H1 (cell line): ENCODE measurements around the gene FAT2. TPM values are rescaled to one million over a fixed set of nuclear protein-coding genes. Genes with fewer than 3 reads are reported as not detected.

Experiments used
- CTCF ChIA-PET: fragments of 300-600 bp; sonication (Branson Sonifier 250); formaldehyde crosslinking; loops from one replicate; lab custom pipeline; 2021; ENCODE audit not compliant: partially characterized antibody; lab: Charles Lee
- POLR2A ChIA-PET: fragments of 300-600 bp; sonication (Branson Sonifier 250); formaldehyde crosslinking; loops from one replicate; lab custom pipeline; 2021; ENCODE audit warnings: inconsistent platforms; ENCODE audit not compliant: partially characterized antibody; lab: Charles Lee
- DNase-seq, 2 experiments: peaks; one replicate each; pipeline versions ENCODE4 v3.0.0 to v3.0.0-alpha.2; 2010 to 2022; ENCODE audit warnings: low spot score in 2 of 2, low read depth in 1 of 2, mixed read lengths in 1 of 2
- FAIRE-seq: peaks from 2 replicates; lab custom pipeline; 2011; peaks lifted over from hg19 to GRCh38; lab: Jason Lieb, UNC
- H2AFZ ChIP-seq: 2 replicates; pipeline ENCODE4 v1.8.1; 2012; ENCODE audit warnings: low read length, inconsistent platforms
- H2AK5ac ChIP-seq: 2 replicates; pipeline ENCODE4 v1.6.1; 2013; ENCODE audit warnings: low read depth, low read length
- H2BK120ac ChIP-seq: replicated peaks from 2 replicates; pipeline ENCODE3; 2013; ENCODE audit warnings: low read depth, low read length, inconsistent platforms
- H2BK12ac ChIP-seq: 2 replicates; pipeline ENCODE4 v1.6.1; 2013; ENCODE audit warnings: low read depth, low read length
- H2BK15ac ChIP-seq: 2 replicates; pipeline ENCODE4 v1.6.1; 2013; ENCODE audit warnings: low read length
- H2BK20ac ChIP-seq: 2 replicates; pipeline ENCODE4 v1.6.1; 2013; ENCODE audit warnings: low read length
- H2BK5ac ChIP-seq: 2 replicates; pipeline ENCODE4 v1.6.1; 2013; ENCODE audit warnings: low read depth, low read length
- H3K14ac ChIP-seq: 2 replicates; pipeline ENCODE4 v1.6.1; 2013; ENCODE audit warnings: inconsistent platforms; ENCODE audit not compliant: insufficient read length
- H3K18ac ChIP-seq: 2 replicates; pipeline ENCODE4 v1.6.1; 2013; ENCODE audit warnings: low read length; ENCODE audit errors: extremely low read depth
- H3K23ac ChIP-seq: 2 replicates; pipeline ENCODE4 v1.6.1; 2013; ENCODE audit warnings: inconsistent platforms; ENCODE audit not compliant: insufficient read length
- H3K23me2 ChIP-seq: 2 replicates; pipeline ENCODE4 v1.6.1; 2013; ENCODE audit warnings: low read depth, low read length
- H3K27ac ChIP-seq: 2 replicates; pipeline ENCODE4 v1.6.1; 2011; ENCODE audit warnings: low read depth, low read length, inconsistent platforms
- H3K27me3 ChIP-seq, 4 experiments: replicated peaks in 1 of 4; 1 replicate in 1 of 4; 2 replicates in 3 of 4; pipeline versions ENCODE4 v1.6.1 to v1.8.1; 2011 to 2013; ENCODE audit warnings: low read length in 3 of 4, mild to moderate bottlenecking in 3 of 4, inconsistent platforms in 2 of 4, mixed read lengths in 2 of 4, moderate library complexity in 1 of 4; ENCODE audit not compliant: control insufficient read depth in 3 of 4, insufficient read depth in 3 of 4; ENCODE audit errors: extremely low read depth in 1 of 4
- H3K36me3 ChIP-seq, 4 experiments: 2 replicates each; pipeline versions ENCODE4 v1.6.1 to v1.8.1; 2011 to 2013; ENCODE audit warnings: mild to moderate bottlenecking in 4 of 4, low read length in 3 of 4, moderate library complexity in 2 of 4, control low read depth in 1 of 4, inconsistent platforms in 1 of 4; ENCODE audit not compliant: insufficient read depth in 4 of 4, control insufficient read depth in 2 of 4
- H3K4ac ChIP-seq: replicated peaks from 2 replicates; pipeline ENCODE3; 2013; ENCODE audit warnings: low read length, low read depth, mixed read lengths, inconsistent platforms; ENCODE audit not compliant: insufficient read length
- H3K4me1 ChIP-seq, 4 experiments: replicated peaks in 1 of 4; 1 replicate in 1 of 4; 2 replicates in 3 of 4; pipeline versions ENCODE4 v1.6.1 to v1.8.1; 2011 to 2013; ENCODE audit warnings: low read length in 3 of 4, inconsistent platforms in 2 of 4, mixed read lengths in 1 of 4; ENCODE audit not compliant: insufficient read depth in 4 of 4, control insufficient read depth in 3 of 4
- H3K4me2 ChIP-seq, 2 experiments: 2 replicates each; pipeline versions ENCODE4 v1.6.1 to v1.8.1; 2011 to 2013; ENCODE audit warnings: low read depth in 2 of 2, low read length in 2 of 2, control low read depth in 1 of 2, inconsistent platforms in 1 of 2, mild to moderate bottlenecking in 1 of 2; ENCODE audit not compliant: insufficient read depth in 1 of 2
- H3K4me3 ChIP-seq, 4 experiments: fragments of 200-600, 300-600 bp in 1 of 4; sonication (generic), shearing (Covaris generic), sonication (Bioruptor Twin) in 1 of 4; 2 replicates each; pipeline versions ENCODE4 v1.5.1 to v1.8.1; 2011 to 2016; ENCODE audit warnings: low read length in 4 of 4, low read depth in 3 of 4, control low read depth in 2 of 4, inconsistent platforms in 2 of 4, mild to moderate bottlenecking in 2 of 4, mixed read lengths in 1 of 4, moderate library complexity in 1 of 4; ENCODE audit not compliant: insufficient read depth in 2 of 4; ENCODE audit errors: extremely low read depth in 1 of 4
- H3K56ac ChIP-seq: replicated peaks from 2 replicates; pipeline ENCODE3; 2013; ENCODE audit warnings: low read depth, mild to moderate bottlenecking, mixed read lengths, low read length, inconsistent platforms; ENCODE audit not compliant: insufficient read length
- H3K79me1 ChIP-seq: 2 replicates; pipeline ENCODE4 v1.6.1; 2013; ENCODE audit warnings: low read depth, low read length, control low read depth
- H3K79me2 ChIP-seq, 2 experiments: 2 replicates each; pipeline versions ENCODE4 v1.6.1 to v1.8.1; 2012 to 2013; ENCODE audit warnings: low read length in 2 of 2, mild to moderate bottlenecking in 2 of 2, inconsistent platforms in 1 of 2; ENCODE audit not compliant: insufficient read depth in 2 of 2, control insufficient read depth in 1 of 2
- H3K9ac ChIP-seq, 4 experiments: replicated peaks in 1 of 4; 1 replicate in 1 of 4; 2 replicates in 3 of 4; pipeline versions ENCODE4 v1.6.1 to v1.8.1; 2011 to 2013; ENCODE audit warnings: low read depth in 3 of 4, low read length in 3 of 4, control low read depth in 2 of 4, mild to moderate bottlenecking in 2 of 4, moderate library complexity in 2 of 4, inconsistent platforms in 1 of 4; ENCODE audit errors: extremely low read depth in 1 of 4
- H3K9me3 ChIP-seq, 2 experiments: 2 replicates each; pipeline versions ENCODE4 v1.6.1 to v1.8.1; 2012 to 2013; ENCODE audit warnings: mild to moderate bottlenecking in 2 of 2, moderate library complexity in 2 of 2, control low read depth in 1 of 2, inconsistent platforms in 1 of 2, low read depth in 1 of 2, low read length in 1 of 2, mixed read lengths in 1 of 2; ENCODE audit not compliant: insufficient read depth in 2 of 2
- H4K20me1 ChIP-seq, 2 experiments: replicated peaks in 1 of 2; 2 replicates each; pipeline versions ENCODE3 to v1.8.1; 2011 to 2013; ENCODE audit warnings: inconsistent platforms in 2 of 2, low read length in 2 of 2, mild to moderate bottlenecking in 1 of 2; ENCODE audit not compliant: insufficient read depth in 2 of 2, control insufficient read depth in 1 of 2
- H4K5ac ChIP-seq: 2 replicates; pipeline ENCODE4 v1.6.1; 2013; ENCODE audit warnings: low read length, low read depth, mixed read lengths, inconsistent platforms; ENCODE audit not compliant: insufficient read length
- H4K8ac ChIP-seq: 2 replicates; pipeline ENCODE4 v1.8.0; 2013; ENCODE audit warnings: mild to moderate bottlenecking, moderate library complexity, low read length, inconsistent platforms; ENCODE audit not compliant: insufficient read depth; ENCODE audit errors: extremely low read depth
- H4K91ac ChIP-seq: replicated peaks from 2 replicates; pipeline ENCODE3; 2013; ENCODE audit warnings: low read length, mixed read lengths, inconsistent platforms; ENCODE audit not compliant: insufficient read length
- ATF3 ChIP-seq: IDR thresholded peaks from 2 replicates; pipeline ENCODE4 v1.6.1; 2011; ENCODE audit warnings: low read depth, mild to moderate bottlenecking, low read length; ENCODE audit not compliant: insufficient read depth
- CHD1 ChIP-seq: IDR thresholded peaks from 2 replicates; pipeline ENCODE4 v1.6.1; 2012; ENCODE audit warnings: low read depth, low read length, improper control_type of control experiment
- CTCF ChIP-seq, 3 experiments: IDR thresholded peaks; 1 replicate in 2 of 3; 2 replicates in 1 of 3; pipeline versions ENCODE4 v1.5.1 to v1.6.1; 2011; ENCODE audit warnings: low read length in 3 of 3, mild to moderate bottlenecking in 3 of 3, inconsistent platforms in 2 of 3, low read depth in 1 of 3, moderate library complexity in 1 of 3; ENCODE audit not compliant: insufficient read depth in 1 of 3; ENCODE audit errors: control extremely low read depth in 1 of 3
- EP300 ChIP-seq, 2 experiments: IDR thresholded peaks; 1 replicate in 1 of 2; 2 replicates in 1 of 2; pipeline ENCODE4 v1.6.1; 2011 to 2012; ENCODE audit warnings: low read depth in 2 of 2, low read length in 2 of 2, mild to moderate bottlenecking in 2 of 2, borderline replicate concordance in 1 of 2, inconsistent platforms in 1 of 2, moderate library complexity in 1 of 2
- FOSL1 ChIP-seq: IDR thresholded peaks from 2 replicates; pipeline ENCODE4 v1.6.1; 2011; ENCODE audit warnings: mild to moderate bottlenecking, low read depth, low read length, moderate library complexity; ENCODE audit not compliant: insufficient read depth
- RAD21 ChIP-seq, 2 experiments: IDR thresholded peaks in 1 of 2; conservative IDR thresholded peaks in 1 of 2; 2 replicates each; pipeline ENCODE4 v1.6.1; 2011; ENCODE audit warnings: low read depth in 2 of 2, low read length in 2 of 2, improper control_type of control experiment in 1 of 2, inconsistent platforms in 1 of 2, mild to moderate bottlenecking in 1 of 2, moderate library complexity in 1 of 2
- RBBP5 ChIP-seq: IDR thresholded peaks from 2 replicates; pipeline ENCODE4 v1.7.1; 2012; ENCODE audit warnings: low read depth, mild to moderate bottlenecking, inconsistent platforms, low read length, moderate library complexity, borderline replicate concordance
- SIRT6 ChIP-seq: IDR thresholded peaks from one replicate; pipeline ENCODE4 v1.7.1; 2012; ENCODE audit warnings: low read length, inconsistent platforms
- TAF1 ChIP-seq: IDR thresholded peaks from 2 replicates; pipeline ENCODE4 v1.6.1; 2011; ENCODE audit warnings: mild to moderate bottlenecking, low read depth, low read length
- YY1 ChIP-seq: IDR thresholded peaks from 2 replicates; pipeline ENCODE4 v1.6.1; 2011; ENCODE audit warnings: low read depth, mild to moderate bottlenecking, low read length
- ZNF274 ChIP-seq: IDR thresholded peaks from 2 replicates; pipeline ENCODE4 v1.7.0; 2012; ENCODE audit warnings: low read length, borderline replicate concordance; ENCODE audit errors: extremely low read depth
- WGBS, 2 experiments: shearing (Covaris generic) in 1 of 2; methylation state at CpG; one replicate each; pipeline versions ENCODE4 v1.1.6 to v1.1.7; 2013 to 2015; ENCODE audit warnings: low lambda C conversion rate in 2 of 2, mixed read lengths in 2 of 2, inconsistent platforms in 1 of 2, low coverage in 1 of 2, missing lambda C conversion rate in 1 of 2; ENCODE audit not compliant: insufficient replicate concordance in 2 of 2, insufficient coverage in 1 of 2, insufficient read length in 1 of 2; ENCODE audit errors: extremely low coverage in 1 of 2, missing lambda C conversion rate in 1 of 2; 5-methylcytosine and 5-hydroxymethylcytosine counted together
- polyA plus RNA-seq, 7 experiments: library from polyadenylated mRNA; depleted of rRNA in 3 of 7; stranded (reverse) in 5 of 7; unstranded in 2 of 7; fragments of >200 nt in 5 of 7; fragments of 200-250 nt in 2 of 7; gene quantifications; 1 replicate in 5 of 7; 2 replicates in 1 of 7; 4 replicates in 1 of 7; pipeline versions ENCODE4 v1.2.1 to v1.2.3, GENCODE V29; 2011 to 2013; ENCODE audit warnings: missing spikeins in 2 of 7, mixed read lengths in 2 of 7
- total RNA-seq: library from RNA; stranded (reverse); fragmentation: NEBNext Ultra II Directional; extraction: Animal tissue kit (Norgen Biotek cat#: 25700); gene quantifications from 2 replicates; pipeline ENCODE4 v1.2.1, GENCODE V29; 2021

FAT2 gene
- total and polyA plus RNA-seq, 2 of the 8 experiments (the other 6 are each of a cell fraction or from before 2014, with no cell fraction given), result 0.12 to 0.30 TPM

GRCh38 chr5:151547364-151547763 lies 43.8 kb downstream of the FAT2 start:
- Histone ChIP-seq H3K9ac (no peak overlapping the region), H3K18ac (no peak overlapping the region), H3K4me3 (no peak overlapping the region), H2AK5ac (no peak overlapping the region), H3K27me3 (no peaks in the 10 kb centered on the region), H3K79me2 (no peaks in the 10 kb centered on the region), H4K5ac (no peak overlapping the region), H3K27ac (no peak overlapping the region), H3K23me2 (no peaks in the 10 kb centered on the region), H3K4me2 (no peak overlapping the region), H4K8ac (no peak overlapping the region), H3K56ac (no peak overlapping the region), H3K36me3 (no peaks in the 10 kb centered on the region), H2BK5ac (no peak overlapping the region), H2BK15ac (no peak overlapping the region), H3K4me1 (no peaks in the 10 kb centered on the region), H4K20me1 (no peaks in the 10 kb centered on the region), H3K14ac (no peak overlapping the region), H2BK12ac (no peak overlapping the region), H3K9me3 (no peaks in the 10 kb centered on the region), H2AFZ (no peak overlapping the region), H3K4ac (no peak overlapping the region), H2BK20ac (no peak overlapping the region), H4K91ac (no peak overlapping the region), H3K79me1 (no peaks in the 10 kb centered on the region), H3K23ac (no peak overlapping the region), H2BK120ac (no peak overlapping the region)
- DNase-seq (no peak), FAIRE-seq (no peak)
- 83% methylated on average over 4 of the region's 4 CpGs; no CpG with 5 or more reads in 1 of the 2 experiments for WGBS, 2 experiments
- ChIA-PET POLR2A (no interaction called here), CTCF (interaction anchor here (0.6 to 1.8 kb wide), 3 partner anchors 24 to 171 kb away, joined by 3 to 7 read pairs (median 3); no protein-coding TSS in a partner anchor)
- TF ChIP-seq RBBP5, result no peak
- TF ChIP-seq YY1, result no peak
- TF ChIP-seq RAD21 (IDR thresholded peaks at IDR 0.05 in 1 of 2, conservative IDR thresholded peaks at IDR 0.05 in 1 of 2; ENCODE audit: low read depth in 2 of 2, low read length in 2 of 2), result no peak
- no peak for TF ChIP-seq EP300 (IDR thresholded peaks at IDR 0.05; ENCODE audit: borderline replicate concordance in 1 of 2, low read depth in 2 of 2, low read length in 2 of 2)
- TF ChIP-seq SIRT6, result no peak
- no peak for TF ChIP-seq ATF3
- no peak for TF ChIP-seq CTCF (IDR thresholded peaks at IDR 0.05; ENCODE audit: control extremely low read depth in 1 of 3, insufficient read depth in 1 of 3, low read depth in 1 of 3, low read length in 3 of 3)
- no peak for TF ChIP-seq CHD1
- TF ChIP-seq ZNF274, result no peak
- no peak for TF ChIP-seq FOSL1
- TF ChIP-seq TAF1, result no peak
